Stimulated activated CD8-positive, alpha-beta memory T cell treated with anti-CD3 and anti-CD28 coated beads, Interleukin-15, amount 100 ng/mL, for 48 hours (primary cell): Measurements from ENCODE around the gene XRRA1.
"Not testable (repeated sequence)": the region's sequence is repeated elsewhere in the genome, so short reads cannot be mapped to it uniquely, and the experiment has no call there.

Experiments
- DNase-seq, 2 donors: peaks; one replicate each; pipeline ENCODE4 v3.0.0-alpha.2; 2020; ENCODE audit warnings: low read depth in 2 of 2

The XRRA1 gene

GRCh38 chr11:74948898-74949752 lies at the start of gene XRRA1, which contains the start of gene SPCS2:
Gene XRRA1, minus strand, starts transcription at chr11:74949091. Its CDS starts 8,213 bp downstream, at chr11:74940878.
Gene SPCS2, plus strand, starts transcription at chr11:74949266. Its CDS starts 20 bp downstream, at chr11:74949286.
- DNase-seq: peak; percentile 97 to 99

GRCh38 chr11:74992852-74993251 lies 44.0 kb upstream of the XRRA1 start:
- DNase-seq: no peak

- no peak for DNase-seq
These were observed 42.0 kb upstream of the XRRA1 start for GRCh38 chr11:74990941-74991340.

GRCh38 chr11:74990150-74990549 lies 41.3 kb upstream of the XRRA1 start:
- DNase-seq: not testable (repeated sequence)

GRCh38 chr11:74989260-74989638 lies 40.4 kb upstream of the XRRA1 start:
- no peak for DNase-seq

- peak; percentile 83 to 84 for DNase-seq
These were observed 39.8 kb upstream of the XRRA1 start, which contains the start of gene NEU3 for GRCh38 chr11:74988541-74989259. Gene NEU3, plus strand, starts transcription at chr11:74988933. Its CDS starts 128 bp downstream, at chr11:74989061.

- DNase-seq: no peak
These were observed 35.8 kb upstream of the XRRA1 start for GRCh38 chr11:74984730-74985129.

GRCh38 chr11:74984070-74984469 lies 35.2 kb upstream of the XRRA1 start:
- no peak for DNase-seq

- no peak for DNase-seq
These were observed 33.0 kb upstream of the XRRA1 start for GRCh38 chr11:74981888-74982287.

- DNase-seq: no peak
These were observed 31.7 kb upstream of the XRRA1 start for GRCh38 chr11:74980634-74981033.

- no peak for DNase-seq
These were observed 29.1 kb upstream of the XRRA1 start for GRCh38 chr11:74978041-74978440.

- no peak for DNase-seq
These were observed 22.5 kb upstream of the XRRA1 start for GRCh38 chr11:74971424-74971823.

- DNase-seq: no peak
These were observed 22.0 kb upstream of the XRRA1 start for GRCh38 chr11:74970852-74971395.

- DNase-seq: no peak
These were observed 17.8 kb upstream of the XRRA1 start for GRCh38 chr11:74966651-74967050.

GRCh38 chr11:74960128-74960527 lies 11.2 kb upstream of the XRRA1 start:
- DNase-seq: not testable (repeated sequence)

- DNase-seq: no peak
These were observed 9.2 kb upstream of the XRRA1 start for GRCh38 chr11:74957937-74958629.

- no peak for DNase-seq
These were observed 7.6 kb upstream of the XRRA1 start for GRCh38 chr11:74956397-74957015.

GRCh38 chr11:74954199-74954598 lies 5.3 kb upstream of the XRRA1 start:
- DNase-seq: no peak

GRCh38 chr11:74953451-74953850 lies 4.6 kb upstream of the XRRA1 start:
- DNase-seq: no peak

- no peak for DNase-seq
These were observed 3.9 kb upstream of the XRRA1 start for GRCh38 chr11:74952752-74953151.

- no peak for DNase-seq
These were observed 2.3 kb upstream of the XRRA1 start for GRCh38 chr11:74951226-74951625.
